Measurements from ENCODE around the gene XIRP1.

Gene XIRP1

GRCh38 chr3:39191773-39192172, 622 bp downstream of the XIRP1 start:
- CTCF ChIA-PET = interaction anchor here (0.8 to 18.2 kb wide), 20 partner anchors 8 to 186 kb away, joined by 3 to 691 read pairs (median 6); partner anchors contain the start of gene CX3CR1
- no peak for TF ChIP-seq CTCF (IDR thresholded peaks at IDR 0.05; ENCODE audit: control extremely low read depth, extremely low read depth, low read depth, missing control alignments)
- POLR2A ChIA-PET = no interaction called here
- no peak for DNase-seq (ENCODE audit: extremely low spot score)

- no peak for DNase-seq (ENCODE audit: extremely low spot score)
- CTCF ChIA-PET = interaction anchor here (1.1 to 18.2 kb wide), 24 partner anchors 9 to 218 kb away, joined by 3 to 691 read pairs (median 7); partner anchors contain the start of gene CX3CR1
- no peak for TF ChIP-seq CTCF (IDR thresholded peaks at IDR 0.05; ENCODE audit: control extremely low read depth, extremely low read depth, low read depth, missing control alignments)
- POLR2A ChIA-PET = interaction anchor here (1.1 kb wide), 1 partner anchor 97 kb away, joined by 4 read pairs; no protein-coding TSS in a partner anchor
Measured at GRCh38 chr3:39191111-39191510, 1.3 kb downstream of the XIRP1 start.

- CTCF ChIA-PET = interaction anchor here (0.7 to 18.2 kb wide), 42 partner anchors 10 to 218 kb away, joined by 3 to 691 read pairs (median 6); partner anchors contain the start of gene CX3CR1
Measured at GRCh38 chr3:39190281-39191025, 1.9 kb downstream of the XIRP1 start.

GRCh38 chr3:39189959-39190269, 2.5 kb downstream of the XIRP1 start:
- POLR2A ChIA-PET = interaction anchor here (1.1 kb wide), 1 partner anchor 99 kb away, joined by 4 read pairs; no protein-coding TSS in a partner anchor
- TF ChIP-seq CTCF (IDR thresholded peaks at IDR 0.05; ENCODE audit: control extremely low read depth, extremely low read depth, low read depth, missing control alignments) = peak; percentile 65
- CTCF ChIA-PET = interaction anchor here (0.7 to 18.2 kb wide), 38 partner anchors 10 to 219 kb away, joined by 3 to 691 read pairs (median 6); partner anchors contain the start of gene CX3CR1
- peak; percentile 82 for DNase-seq (ENCODE audit: extremely low spot score)

More at GRCh38 chr3:39190281-39191025, 1.9 kb downstream of the XIRP1 start:
- TF ChIP-seq CTCF (IDR thresholded peaks at IDR 0.05; ENCODE audit: control extremely low read depth, extremely low read depth, low read depth, missing control alignments) = no peak
- POLR2A ChIA-PET = interaction anchor here (1.1 kb wide), 1 partner anchor 98 kb away, joined by 4 read pairs; no protein-coding TSS in a partner anchor
- no peak for DNase-seq (ENCODE audit: extremely low spot score)

- POLR2A ChIA-PET = no interaction called here
- no peak for DNase-seq (ENCODE audit: extremely low spot score)
- TF ChIP-seq CTCF (IDR thresholded peaks at IDR 0.05; ENCODE audit: control extremely low read depth, extremely low read depth, low read depth, missing control alignments) = no peak
- CTCF ChIA-PET = interaction anchor here (0.6 to 18.2 kb wide), 36 partner anchors 9 to 223 kb away, joined by 3 to 691 read pairs (median 6); partner anchors contain the start of gene CX3CR1
Measured at GRCh38 chr3:39189150-39189958, 3.0 kb downstream of the XIRP1 start.

Measured in GM10248 (cell line).